Sciatic nerve (tissue), 2 donors: ENCODE measurements around the gene ARPC5L. TPM values are rescaled to one million over a fixed set of nuclear protein-coding genes. Genes with fewer than 3 reads are reported as not detected.
"Not testable (repeated sequence)": the region's sequence is repeated elsewhere in the genome, so short reads cannot be mapped to it uniquely, and the experiment has no call there.

Experiments
- ATAC-seq: fragments of 200-7000 bp; cut with Tn5 transposase; one replicate; pipeline ENCODE4 v1.9.1; 2020; ENCODE audit warnings: mild to moderate bottlenecking, moderate library complexity
- DNase-seq: peaks from one replicate; pipeline ENCODE4 v3.0.0-alpha.2; 2020; ENCODE audit warnings: low spot score
- intact Hi-C: fragments of 100-400 bp; cut with DNase I; formaldehyde crosslinking; loops from one replicate; pipeline ENCODE4 v1.14.2; 2022
- total RNA-seq: library from RNA; stranded (reverse); fragmentation: NEBNext Ultra II Directional; extraction: Animal tissue kit (Norgen Biotek cat#: 25700); gene quantifications from one replicate; pipeline ENCODE4 v1.2.1, GENCODE V29; 2021
- donor health status: DM: no; HTN: no; CAD: no.
- donor health status: DM: no; HTN: no; CAD: no.

The ARPC5L gene
- total RNA-seq, result 21.7 TPM

DNA sequence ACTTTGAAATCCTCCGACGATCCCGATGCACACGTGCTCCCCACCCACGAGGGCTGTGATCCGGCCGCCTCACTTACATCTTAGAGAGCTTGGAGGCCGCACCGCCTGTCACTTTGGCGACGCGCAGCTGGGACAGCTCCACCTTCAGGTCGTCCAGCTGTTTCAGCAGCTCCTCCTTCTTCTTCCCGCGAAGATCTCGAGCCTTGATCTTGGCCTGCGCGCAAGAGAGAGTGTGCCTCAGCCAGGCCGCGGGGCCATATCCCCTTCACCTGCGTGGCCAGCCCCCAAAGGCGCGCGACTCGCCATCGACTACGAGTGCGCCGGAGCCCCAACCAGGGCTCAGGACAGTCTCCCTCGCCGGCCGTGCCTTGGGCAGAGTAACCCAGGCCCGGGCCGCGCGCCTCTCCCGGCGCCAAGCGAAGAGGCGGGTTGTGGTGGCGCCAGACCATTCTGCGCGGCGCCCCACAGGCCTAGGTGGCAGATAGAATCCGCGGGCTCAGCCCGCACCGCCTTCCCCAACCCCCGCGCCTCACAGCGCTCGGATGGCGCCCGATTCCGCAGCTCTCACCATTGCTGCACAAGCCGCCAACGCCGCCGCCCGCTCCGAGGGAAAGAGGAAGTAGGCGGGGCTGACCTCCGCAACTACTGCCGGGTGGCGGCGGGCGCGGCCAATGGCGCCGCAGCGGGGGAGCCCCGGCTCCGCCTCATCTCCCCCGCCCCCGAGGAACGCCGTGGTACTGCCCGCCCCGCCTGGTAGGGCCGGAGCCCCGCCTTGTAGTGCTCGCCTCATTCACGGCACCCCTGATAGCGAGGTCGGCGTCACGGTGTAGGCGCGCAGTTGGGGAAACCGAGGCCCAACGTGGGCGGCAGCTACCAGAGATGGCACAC lies at the start of gene ARPC5L, which contains the start of gene RPL35:
ARPC5L (plus strand) TSS at position 789 of the 888 bp plus-strand sequence. CDS start 7,161 bp downstream, outside the sequence.
RPL35 (minus strand) TSS at position 616 of the 888 bp plus-strand sequence; CDS start at position 571, 45 bp downstream.
- DNase-seq (peak; percentile 98), ATAC-seq (peak; percentile 98)
- intact Hi-C loops, result no loop called here

DNA sequence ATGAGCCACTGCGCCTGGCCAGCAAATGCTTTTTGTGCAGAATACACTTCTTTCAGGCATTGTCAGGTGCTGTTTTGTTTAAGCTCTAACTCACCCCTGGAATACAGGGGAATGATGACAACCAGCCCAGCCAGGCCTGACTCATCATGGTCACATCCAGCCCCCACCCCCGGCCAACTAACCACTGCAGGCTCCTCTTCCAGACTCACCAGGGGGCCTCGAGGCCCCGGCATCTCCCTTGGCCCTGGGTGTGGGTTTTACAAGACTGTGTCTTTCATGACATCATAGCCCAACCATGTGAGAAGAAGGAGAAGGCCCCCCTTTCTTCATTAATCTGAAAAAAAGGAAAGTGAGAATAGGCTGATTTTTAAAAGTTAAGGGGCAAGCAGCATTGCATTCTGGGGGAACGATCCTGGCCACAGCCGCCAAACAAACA lies 49.5 kb upstream of the ARPC5L start:
- intact Hi-C loops, result no loop called here
- peak; percentile 59 for ATAC-seq
- no peak for DNase-seq

DNA sequence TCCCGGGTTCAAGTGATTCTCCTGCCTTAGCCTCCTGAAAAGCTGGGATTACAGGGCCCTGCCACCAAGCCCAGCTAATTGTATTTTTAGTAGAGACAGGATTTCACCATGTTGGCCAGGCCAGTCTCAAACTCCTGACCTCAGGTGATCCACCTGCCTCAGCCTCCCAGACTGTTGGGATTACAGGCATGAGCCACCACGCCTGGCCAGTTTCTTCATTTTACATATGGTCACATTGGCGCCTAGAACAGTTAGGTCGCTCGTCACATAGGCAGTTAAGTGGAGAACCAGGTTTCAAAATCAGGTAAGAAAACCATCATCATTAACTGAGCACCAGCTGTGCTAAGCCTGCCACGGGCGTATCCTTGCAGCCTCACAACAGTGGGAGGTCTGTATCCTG lies 48.9 kb upstream of the ARPC5L start:
- intact Hi-C loops, result no loop called here
- no peak for DNase-seq
- no peak for ATAC-seq

DNA sequence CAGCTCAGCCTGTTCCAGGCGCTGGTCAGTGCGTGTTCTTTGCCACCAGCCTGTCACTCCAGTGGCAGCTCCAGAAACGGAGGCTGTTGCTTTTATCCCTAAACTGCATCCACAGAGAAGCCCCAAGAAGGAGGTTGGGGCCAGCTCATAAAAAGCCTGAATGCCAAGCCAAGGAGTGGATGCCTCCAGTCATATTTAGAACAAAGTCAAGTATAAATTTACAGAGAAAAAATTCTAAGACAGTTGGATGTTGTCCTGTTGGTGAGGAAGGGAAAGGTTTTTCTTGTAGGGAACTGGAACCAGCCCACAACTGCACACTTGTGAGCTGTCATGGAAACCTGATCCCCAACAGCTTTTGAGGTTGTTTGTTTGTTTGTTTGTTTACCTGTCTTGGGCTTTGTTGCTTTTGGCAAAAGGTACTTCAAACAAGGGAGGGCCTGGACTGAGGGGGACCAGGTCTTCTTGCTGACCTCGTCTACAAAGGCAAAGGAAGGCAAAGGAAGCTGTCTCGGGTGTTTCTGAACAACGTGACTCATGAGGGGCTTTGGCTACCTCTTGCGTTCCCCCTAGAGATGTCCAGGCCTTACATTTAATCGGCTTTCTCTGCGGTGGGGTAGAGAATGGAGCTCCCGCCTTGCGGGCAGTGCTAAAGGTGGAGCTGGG lies 48.3 kb upstream of the ARPC5L start:
- ATAC-seq (no peak), DNase-seq (no peak)
- intact Hi-C loops, result no loop called here

DNA sequence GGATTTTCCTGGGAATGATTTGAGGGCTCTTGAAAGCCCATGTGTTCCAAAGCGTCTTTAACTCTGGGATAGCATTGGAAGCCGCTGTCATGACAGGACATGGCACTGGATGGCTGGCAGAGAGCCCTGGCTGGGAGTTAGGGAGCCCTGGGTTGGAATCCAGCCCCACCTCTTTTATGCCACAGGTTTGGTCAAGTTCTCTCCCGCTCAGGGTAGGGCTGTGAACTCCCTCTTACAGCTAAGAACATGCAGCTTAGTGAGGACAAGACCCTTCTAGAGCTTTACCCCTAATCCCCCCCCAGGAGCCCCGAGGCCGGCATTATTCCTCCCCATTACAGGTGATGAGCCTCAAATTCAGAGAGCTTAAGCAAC lies 47.8 kb upstream of the ARPC5L start:
- intact Hi-C loops, result no loop called here
- no peak for DNase-seq

DNA sequence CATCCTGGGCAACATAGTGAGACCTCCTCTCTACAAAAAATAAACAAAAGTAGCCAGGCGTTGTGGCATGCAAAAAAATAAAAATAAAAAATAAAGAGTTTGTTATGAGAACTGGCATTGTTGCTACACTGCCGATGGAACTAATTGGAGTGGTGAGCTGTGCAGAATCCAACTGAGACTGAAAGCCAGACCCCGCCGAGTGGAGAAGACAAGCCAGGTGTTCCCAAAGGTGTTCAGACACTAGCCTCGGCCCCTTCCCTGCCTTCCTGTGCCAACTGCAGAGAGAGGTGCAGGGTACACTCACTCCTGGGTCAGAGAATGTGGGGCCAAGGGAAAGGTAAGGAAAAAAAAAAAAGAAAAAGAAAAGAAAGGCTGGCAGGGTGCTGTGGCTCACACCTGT lies 46.3 kb upstream of the ARPC5L start:
- DNase-seq, result no peak
- ATAC-seq, result no peak
- intact Hi-C loops, result no loop called here

More for the DNA sequence above, 47.8 kb upstream of the ARPC5L start:
- no peak for ATAC-seq

DNA sequence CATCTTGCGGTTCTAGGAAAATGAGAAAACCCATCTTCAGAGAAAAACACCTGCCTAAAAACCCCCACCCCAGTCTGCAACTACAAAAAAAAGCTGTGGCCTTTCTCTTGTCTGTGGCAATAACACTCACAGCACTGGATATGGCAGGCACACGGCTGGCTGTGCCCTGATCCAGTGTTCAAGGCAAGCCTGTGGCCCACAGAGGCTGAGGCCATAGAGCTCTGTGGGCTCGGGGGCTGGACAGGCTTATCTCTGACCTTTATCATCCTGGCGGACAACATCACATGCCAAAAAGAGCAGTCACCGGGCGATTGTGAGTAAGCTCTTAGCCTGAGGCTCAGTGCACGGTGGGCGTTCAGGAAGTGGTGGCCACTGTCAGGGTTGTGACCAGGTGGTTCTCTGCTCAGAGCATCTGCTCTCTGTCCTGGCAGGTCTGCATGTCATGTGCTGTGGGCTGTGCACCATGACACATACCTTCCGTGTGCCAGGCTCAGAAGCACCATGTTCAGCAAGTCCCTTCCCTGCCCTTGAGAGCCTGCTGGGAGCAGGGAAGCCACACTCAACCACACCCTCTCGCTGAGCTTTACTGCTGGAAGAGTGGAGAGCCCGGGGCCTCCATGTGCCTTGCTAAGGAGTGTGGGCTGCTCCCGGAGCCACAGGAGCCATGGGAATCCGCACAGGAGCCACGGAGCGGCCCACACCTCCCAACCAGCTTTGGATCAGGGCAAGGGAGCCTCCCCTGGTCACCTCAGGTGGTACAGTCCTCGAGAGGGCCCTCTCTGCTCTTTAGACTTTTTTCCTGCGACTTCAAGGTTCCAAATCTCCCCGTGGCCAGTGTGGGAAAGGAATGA lies 43.3 kb upstream of the ARPC5L start:
- ATAC-seq, result no peak
- DNase-seq, result no peak

DNA sequence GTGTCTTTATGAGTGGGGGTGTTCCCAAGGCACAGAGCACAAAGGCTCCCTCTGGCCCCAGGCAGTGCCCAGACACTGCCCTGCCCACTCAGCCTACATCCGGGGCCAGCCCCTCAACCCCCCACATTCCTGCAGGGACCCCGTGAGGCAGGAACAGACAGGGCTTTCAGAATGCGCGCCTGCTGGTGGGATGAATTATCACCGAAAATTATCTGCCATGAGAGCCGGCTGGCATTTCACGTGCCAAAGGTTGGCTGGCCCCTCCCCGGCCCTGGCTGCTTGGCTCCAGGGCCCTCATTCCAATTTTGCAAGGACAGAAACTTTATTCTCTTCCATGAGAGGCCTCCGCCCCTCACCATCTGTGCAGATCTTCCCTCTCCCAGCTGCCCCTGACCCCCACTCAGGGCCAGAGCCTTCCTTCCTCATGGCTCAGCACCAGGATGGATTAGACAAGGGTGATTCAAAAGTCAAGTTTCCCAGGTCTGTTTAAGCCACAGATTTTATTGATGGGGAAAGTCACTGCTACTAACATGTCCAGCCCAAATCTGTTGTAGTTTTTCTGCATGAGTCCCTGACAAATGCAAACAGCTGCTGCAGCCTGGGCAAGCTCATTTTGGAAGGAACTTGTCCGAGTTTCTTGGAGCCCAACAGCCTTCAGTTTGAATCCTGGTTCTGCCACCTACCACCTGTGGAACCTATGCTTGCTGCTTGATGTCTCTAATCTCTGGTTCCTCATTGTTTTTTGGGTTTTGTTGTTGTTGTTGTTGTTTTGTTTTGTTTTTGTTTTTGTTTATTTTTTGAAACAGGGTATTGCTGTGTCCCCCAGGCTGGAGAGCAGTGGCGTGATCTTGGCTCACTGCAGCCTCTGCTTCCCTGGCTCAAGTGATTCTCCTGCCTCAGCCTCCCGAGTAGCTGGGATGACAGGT lies 41.0 kb upstream of the ARPC5L start:
- DNase-seq (peak; percentile 66), ATAC-seq (peak; percentile 76)
- intact Hi-C loops, result no loop called here

More for the DNA sequence above, 43.3 kb upstream of the ARPC5L start:
- intact Hi-C loops, result no loop called here

DNA sequence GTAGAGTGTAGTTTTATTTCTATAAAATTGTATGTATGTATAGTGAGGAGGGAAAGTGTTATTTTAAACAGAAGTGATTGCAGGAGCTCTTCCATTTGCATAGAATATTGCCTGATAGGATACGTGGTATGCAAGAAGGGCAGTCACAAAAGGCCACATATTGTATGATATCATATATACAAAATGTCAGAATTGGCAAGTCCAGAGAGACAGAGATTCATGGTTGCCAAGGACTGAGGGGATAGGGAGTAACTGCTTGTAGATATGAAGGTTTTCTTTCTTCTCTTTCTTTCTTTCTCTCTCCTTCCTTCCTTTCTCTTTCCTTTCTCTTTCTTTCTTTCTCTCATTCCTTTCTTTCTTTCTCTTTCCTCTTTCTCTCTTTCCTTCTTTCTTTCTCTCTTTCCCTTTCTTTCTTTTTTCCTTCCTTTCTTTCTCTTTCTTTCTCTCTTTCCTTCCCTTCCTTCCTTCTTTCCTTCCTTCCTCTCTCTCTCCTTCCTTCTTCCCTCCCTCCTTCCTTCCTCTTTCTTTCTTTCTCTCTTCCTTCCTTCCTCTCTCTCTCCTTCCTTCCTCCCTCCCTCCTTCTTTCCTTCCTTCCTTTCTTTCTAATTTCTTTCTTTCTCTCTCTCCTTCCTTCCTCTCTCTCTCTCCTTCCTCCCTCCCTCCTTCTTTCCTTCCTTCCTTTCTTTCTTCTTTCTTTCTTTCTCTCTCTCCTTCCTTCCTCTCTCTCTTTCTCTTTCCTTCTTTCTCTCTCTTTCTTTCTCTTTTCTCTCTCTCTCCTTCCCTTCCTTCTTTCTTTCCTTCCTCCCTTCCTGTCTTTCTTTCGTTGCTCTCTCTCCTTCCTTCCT lies 33.2 kb upstream of the ARPC5L start:
- intact Hi-C loops, result no loop called here
- ATAC-seq, result no peak
- DNase-seq, result no peak

DNA sequence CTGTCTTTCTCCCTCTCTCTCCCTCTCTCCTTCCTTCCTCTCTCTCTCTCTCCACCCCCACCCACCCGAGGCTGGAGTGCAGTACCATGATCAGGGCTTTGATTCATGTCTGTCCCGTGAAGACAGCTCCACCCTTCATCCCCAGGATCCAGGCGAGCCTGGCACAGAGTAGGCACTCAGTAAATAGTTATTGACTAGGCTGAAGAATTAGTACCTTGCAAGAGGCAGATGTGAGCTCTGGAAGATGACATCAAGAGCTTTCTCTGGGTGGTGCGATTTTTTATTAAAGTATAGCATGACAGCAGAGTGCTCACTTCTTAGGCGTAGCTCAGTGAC lies 32.6 kb upstream of the ARPC5L start:
- DNase-seq (no peak), ATAC-seq (no peak)
- intact Hi-C loops, result no loop called here

DNA sequence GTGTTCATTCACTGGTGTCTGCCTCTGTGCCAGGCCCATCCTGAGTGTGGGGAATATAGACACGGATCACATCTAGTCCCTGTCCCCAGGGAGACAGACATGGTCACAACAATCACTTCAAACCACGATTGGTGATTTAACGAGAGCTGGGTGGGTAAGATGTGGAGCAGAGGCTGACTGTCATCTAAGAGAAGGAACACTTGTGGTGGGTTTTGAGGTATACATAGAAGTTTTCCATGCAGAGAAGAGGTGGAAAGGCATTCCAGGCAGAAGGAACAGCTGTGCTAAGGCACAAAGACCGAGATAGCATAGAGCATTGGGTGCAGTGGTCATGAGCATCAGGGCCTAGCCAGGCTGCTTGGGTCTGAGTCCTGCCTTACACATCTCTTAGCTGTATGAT lies 31.3 kb upstream of the ARPC5L start:
- no peak for ATAC-seq
- intact Hi-C loops, result no loop called here
- no peak for DNase-seq

DNA sequence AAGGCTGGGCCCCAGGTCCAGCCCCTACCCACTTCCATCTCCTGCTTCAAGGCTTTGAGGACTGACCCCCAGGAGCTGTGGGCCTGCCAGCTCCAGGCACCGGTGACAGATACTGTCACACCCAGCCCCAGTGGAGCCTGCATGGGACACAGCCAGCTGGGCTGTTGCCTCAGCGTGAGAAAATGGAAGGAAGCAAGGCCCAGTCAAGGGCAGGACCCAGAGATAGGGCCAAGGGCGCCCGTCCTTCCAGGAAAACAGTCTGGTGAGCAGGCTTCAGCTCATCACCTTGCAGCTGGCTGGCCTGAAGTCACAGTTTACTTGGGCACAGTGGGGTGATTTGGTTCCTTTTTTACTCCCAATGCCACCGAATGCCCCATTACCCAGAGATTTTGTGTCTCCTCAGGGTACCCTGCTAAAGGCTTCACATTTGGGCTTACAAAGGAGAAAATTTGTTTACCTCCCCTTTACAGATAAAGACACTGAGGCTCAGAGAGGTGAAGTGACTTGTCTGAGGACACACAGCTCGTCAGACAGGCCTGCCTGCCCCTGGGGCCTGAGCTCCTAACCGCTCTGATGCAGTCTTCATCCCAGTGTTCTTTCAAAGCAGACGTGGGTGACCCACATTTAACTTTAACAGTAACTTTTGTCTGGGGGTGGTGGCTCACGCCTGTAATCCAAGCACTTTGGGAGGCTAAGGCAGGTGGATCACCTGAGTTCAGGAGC lies 30.1 kb upstream of the ARPC5L start:
- no peak for ATAC-seq
- intact Hi-C loops, result no loop called here
- no peak for DNase-seq

DNA sequence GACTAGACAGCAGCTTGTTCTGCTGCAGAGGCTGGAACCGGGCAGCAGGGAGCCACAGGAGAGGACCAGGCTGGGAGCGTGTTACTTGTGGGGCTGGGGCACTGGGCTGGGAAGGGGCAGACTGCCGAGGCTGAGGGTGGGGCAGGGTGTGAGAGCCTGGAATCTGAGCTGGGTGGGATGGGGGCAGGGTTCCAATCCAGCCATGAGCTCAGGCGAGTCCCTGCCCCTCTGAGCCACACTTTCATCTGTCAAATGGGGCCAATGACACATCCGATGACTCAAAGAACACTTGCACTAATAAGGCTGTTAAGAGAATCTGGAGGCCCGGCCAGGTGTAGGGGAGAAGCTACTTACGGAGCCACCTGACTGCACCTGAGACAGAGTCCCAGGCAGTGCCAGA lies 27.3 kb upstream of the ARPC5L start:
- intact Hi-C loops, result no loop called here
- ATAC-seq (peak; percentile 35), DNase-seq (peak; percentile 63)

DNA sequence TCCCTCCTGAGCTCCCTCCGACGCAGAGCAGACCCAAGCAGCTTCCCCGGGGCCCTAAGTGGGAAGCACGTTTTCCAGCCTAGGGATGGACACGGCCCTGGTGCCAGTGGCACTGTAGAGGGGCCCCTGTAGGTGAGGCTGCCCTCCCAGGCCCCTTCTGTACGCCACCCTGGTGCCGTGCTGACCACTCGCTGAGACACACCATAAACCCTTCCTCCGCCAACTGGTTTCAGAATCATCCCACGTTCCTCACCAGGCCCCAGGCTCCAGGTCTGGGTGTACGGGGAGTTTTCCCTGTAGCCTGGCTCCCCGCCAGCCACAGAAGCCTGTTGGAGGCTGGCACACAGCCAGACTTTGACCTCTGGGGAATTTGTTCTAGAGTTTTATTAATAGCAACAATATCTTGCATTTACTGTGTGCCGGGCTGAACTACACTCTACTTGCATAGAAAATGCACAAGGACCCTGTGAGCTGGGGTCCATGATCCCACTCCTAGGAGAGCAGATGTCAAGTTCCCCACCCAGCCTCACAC lies 26.8 kb upstream of the ARPC5L start:
- intact Hi-C loops, result no loop called here
- DNase-seq, result peak; percentile 91
- ATAC-seq, result peak; percentile 28

DNA sequence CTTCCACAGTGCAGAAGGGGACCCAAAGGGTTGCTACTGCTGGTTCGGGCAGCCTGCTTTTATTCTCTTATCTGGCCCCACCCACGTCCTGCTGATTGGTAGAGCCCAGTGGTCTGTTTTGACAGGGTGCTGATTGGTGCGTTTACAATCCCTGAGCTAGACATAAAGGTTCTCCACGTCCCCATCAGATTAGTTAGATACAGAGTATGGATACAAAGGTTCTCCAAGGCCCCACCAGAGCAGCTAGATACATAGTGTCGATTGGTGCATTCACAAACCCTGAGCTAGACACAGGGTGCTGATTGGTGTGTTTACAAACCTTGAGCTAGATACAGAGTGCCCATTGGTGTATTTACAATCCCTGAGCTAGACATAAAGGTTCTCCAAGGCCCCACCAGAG lies 23.8 kb upstream of the ARPC5L start:
- ATAC-seq, DNase-seq, intact Hi-C loops: not testable (repeated sequence)

DNA sequence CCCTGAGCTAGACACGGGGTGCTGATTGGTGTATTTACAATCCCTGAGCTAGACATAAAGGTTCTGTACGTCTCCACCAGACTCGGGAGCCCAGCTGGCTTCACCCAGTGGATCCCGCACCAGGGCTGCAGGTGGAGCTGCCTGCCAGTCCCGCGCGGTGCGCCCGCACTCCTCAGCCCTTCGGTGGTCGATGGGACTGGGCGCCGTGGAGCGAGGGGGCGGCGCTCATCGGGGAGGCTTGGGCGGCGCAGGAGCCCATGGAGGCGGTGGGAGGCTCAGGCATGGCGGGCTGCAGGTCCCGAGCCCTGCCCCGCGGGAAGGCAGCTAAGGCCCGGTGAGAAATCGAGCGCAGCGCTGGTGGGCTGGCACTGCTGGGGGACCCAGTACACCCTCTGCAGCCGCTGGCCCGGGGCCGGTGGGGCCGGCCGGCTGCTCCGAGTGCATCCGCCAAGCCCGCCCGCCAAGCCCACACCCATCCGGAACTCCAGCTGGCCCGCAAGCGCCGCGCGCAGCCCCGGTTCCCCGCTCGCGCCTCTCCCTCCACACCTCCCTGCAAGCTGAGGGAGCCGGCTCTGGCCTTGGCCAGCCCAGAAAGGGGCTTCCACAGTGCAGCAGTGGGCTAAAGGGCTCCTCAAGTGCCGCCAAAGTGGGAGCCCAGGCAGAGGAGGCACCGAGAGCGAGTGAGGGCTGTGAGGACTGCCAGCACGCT lies 23.2 kb upstream of the ARPC5L start:
- ATAC-seq, intact Hi-C loops, DNase-seq: not testable (repeated sequence)
